GM21515 (cell line): ENCODE data around the gene CELF4.
"Not testable (repeated sequence)": the region's sequence is repeated elsewhere in the genome, so short reads cannot be mapped to it uniquely, and the experiment has no call there.

ENCODE experiments used
- ATAC-seq: cut with Tn5 transposase; IDR thresholded peaks from one replicate; pipeline ENCODE4 v1.9.1; 2021; ENCODE audit not compliant: unreplicated experiment

The CELF4 gene

GRCh38 chr18:37375181-37375580 lies 190.4 kb downstream of the CELF4 start:
- no peak for ATAC-seq

DNA sequence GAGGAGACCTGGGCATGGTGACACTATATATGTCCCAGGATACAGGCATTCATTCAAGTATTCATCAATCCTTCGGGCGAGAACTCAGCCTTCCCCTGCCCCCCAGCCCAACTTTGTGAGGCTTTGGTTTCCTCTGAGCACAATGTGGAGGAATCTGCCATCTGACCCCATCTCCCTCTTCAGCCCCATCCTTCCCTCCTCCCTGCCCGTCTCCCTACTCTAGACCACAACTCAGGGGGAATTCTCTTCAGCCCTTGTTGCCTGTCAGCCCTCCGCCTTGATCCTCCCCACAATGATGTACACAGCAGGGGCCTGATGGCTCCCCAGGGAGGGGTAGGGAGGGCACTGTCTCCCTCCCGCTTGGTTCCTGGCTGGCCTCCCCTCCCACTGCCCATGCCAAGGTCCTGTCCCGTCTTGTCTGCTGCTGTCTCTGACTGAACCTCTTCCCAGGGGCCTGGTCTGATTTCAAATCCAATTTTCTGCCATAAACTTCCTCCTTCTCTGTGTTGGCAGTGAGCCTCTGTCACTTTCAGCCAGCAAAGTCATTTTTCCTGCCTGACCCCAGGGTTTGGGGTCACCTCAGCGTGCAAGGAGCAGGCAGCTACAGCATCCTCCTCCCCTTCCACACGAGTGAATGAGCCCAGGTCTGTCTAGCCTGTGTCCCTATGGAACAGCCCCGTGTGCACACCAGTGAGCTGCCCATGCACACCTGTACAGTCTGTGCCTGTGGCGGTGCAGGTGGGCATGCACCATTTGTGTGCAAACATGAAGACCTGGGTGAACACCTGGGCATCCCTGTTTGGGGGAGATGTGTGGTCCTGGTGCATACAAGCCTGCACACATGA lies 197.3 kb downstream of the CELF4 start:
- ATAC-seq, result no peak

DNA sequence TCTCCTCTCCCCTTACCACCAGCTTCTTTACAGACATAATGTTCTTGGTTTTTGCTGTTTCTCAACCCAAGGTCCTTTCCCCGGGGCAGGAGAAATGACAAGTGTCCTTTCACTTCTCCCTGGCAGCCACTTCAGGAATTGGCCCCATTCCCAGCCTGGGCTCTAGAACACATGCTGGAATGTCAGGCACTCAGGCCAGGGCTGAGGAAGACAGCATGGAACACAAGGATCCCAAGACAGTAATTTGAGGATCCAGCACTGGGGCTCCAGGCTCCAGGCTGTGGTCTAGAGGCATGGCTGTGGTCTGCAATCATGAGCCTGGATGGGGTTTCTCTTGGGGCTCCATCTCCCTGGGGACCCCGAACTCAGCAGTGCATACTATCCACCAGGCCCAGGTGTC lies 201.4 kb downstream of the CELF4 start:
- no peak for ATAC-seq

- ATAC-seq, result no peak
Measured at GRCh38 chr18:37362158-37362890, 203.3 kb downstream of the CELF4 start.

GRCh38 chr18:37361335-37362157 lies 204.1 kb downstream of the CELF4 start:
- no peak for ATAC-seq

- ATAC-seq, result not testable (repeated sequence)
Measured at GRCh38 chr18:37358061-37358460, 207.5 kb downstream of the CELF4 start.

- no peak for ATAC-seq
Measured at GRCh38 chr18:37355772-37356171, 209.8 kb downstream of the CELF4 start.

DNA sequence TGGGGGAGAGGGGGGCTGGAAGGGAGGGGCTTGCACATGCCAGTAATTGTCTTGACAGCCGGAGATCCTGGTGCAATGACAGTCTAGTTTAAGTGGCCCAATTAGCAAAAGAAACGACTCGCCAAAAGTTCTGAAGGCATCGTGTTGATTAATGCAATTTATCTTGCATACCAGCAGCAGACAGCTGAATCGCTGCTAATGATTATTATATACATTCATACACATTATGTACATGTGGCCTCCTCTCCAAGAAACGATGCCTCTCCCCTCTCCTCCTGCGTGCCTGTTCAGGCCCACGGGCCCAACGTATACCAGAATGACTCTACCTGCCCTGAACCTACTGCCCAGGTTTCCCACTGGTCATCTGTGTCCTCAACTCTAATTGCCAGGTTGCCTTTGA lies 214.5 kb downstream of the CELF4 start:
- no peak for ATAC-seq

GRCh38 chr18:37348729-37349128 lies 216.9 kb downstream of the CELF4 start:
- no peak for ATAC-seq

- no peak for ATAC-seq
Measured at GRCh38 chr18:37346048-37346447, 219.6 kb downstream of the CELF4 start.

GRCh38 chr18:37343542-37343851 lies 222.1 kb downstream of the CELF4 start:
- ATAC-seq, result no peak

- ATAC-seq, result no peak
Measured at GRCh38 chr18:37341473-37342086, 224.0 kb downstream of the CELF4 start.

GRCh38 chr18:37341016-37341415 lies 224.6 kb downstream of the CELF4 start:
- no peak for ATAC-seq

- no peak for ATAC-seq
Measured at GRCh38 chr18:37339701-37340215, 225.8 kb downstream of the CELF4 start.

- ATAC-seq, result no peak
Measured at GRCh38 chr18:37336568-37337285, 228.9 kb downstream of the CELF4 start.

DNA sequence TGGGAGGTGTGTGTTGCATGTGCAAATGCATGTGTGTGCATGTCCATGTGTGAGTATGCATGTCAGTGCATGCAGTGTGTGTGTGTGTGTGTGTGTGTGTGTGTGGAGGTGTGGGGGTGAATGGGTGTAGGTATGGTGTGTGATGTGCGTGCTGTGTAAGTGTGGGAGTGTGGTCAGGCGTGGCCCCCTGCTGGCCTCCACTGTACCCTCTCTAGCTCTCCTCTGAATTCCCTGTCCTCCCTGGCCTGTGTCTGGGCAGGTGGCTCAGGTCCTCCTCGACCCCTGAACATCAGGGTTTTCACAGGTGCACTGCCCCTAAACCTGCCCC lies 230.2 kb downstream of the CELF4 start:
- ATAC-seq, result no peak

DNA sequence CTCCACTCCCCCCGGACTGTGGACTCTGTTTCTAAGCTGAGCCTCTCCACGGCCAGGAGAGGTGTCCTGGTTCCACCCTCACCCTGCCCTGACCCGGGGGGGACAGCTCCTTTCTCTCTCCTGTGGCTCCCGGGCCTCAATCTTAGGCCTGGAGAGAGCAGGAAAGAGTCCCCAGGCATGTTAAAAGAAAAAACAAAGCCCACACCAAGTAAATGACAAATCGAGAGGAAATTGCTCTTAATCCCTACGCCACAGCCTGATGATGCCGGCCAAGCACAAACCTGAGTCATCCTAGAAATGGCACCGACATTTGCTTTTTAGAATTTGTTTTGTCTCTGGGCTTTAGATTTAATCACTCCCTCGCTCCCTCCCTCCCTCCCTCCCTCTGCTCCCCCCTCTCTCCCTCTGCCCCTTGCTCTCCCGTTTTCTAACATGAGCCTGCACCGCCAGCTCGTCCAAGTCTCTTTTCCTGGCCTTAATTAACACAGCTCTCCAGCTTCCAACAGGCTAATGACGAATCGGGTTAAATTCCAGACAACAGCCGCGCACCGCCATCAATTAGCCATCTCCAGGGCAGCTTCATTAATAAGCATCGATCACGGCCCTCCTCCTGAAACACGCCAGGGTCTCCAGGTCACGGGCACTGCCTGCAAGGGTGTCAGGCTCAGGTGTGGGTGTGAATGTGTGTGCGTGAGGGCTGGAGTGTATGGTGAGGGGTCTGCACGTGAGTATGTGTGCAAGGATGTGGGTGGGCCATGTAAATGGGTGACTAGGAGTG lies 230.8 kb downstream of the CELF4 start:
- ATAC-seq, result no peak

- no peak for ATAC-seq
Measured at GRCh38 chr18:37332628-37333420, 232.8 kb downstream of the CELF4 start.

DNA sequence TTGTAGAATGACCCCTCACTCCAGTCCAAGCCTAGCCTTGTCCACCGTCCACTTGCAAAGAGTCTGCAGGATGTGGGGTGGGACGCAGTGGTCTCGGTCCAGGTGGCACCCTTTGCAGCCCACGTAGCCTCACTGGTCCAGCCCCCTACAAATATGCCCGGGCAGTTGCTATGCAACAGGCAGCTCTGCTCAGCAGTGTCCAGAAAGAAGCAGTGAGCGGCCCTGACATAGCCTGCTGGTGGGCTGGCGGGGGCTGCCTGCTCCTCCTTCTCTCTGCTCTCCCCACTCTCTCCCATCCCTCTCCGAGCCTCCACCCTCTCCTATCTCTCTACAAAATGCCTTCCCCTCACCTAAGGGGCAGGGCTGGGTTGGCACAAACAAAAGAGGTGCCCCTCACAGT lies 233.4 kb downstream of the CELF4 start:
- ATAC-seq, result no peak
